ENCODE data around the gene MLLT3. TPM values are rescaled to one million over a fixed set of nuclear protein-coding genes. Genes with fewer than 3 reads are reported as not detected.
A peak's percentile ranks its signal among the peaks of the same experiment; 100 is the strongest.

The MLLT3 gene
- total RNA-seq, 1 donor from 2014 or later: 35.1 TPM

DNA sequence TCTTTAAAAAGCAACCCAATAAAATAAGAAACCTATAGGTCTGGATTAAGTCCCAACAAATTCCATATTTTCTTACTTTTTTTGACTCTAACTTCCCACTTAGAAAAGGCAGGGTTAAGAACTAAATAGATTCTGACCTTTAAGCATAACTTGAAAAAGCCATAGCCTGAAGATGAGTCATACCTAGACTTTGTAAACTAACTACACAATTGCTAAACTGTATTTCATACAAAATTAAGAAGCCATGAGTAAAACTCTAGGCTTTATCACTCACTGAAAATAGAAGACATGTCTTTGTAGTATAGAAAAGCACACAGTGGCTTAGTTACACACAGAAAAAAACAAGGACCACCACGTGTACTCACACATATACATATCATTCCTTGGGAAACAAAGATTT is 51.5 kb downstream of the MLLT3 start:
- no peaks in the 10 kb centered on the region for H3K27me3 ChIP-seq (ENCODE audit: insufficient read depth, low read length)
- peak overlapping the region; percentile 41 for H3K4me2 ChIP-seq (ENCODE audit: low read length)
- DNase-seq (ENCODE audit: low read depth) (peak; percentile 70), FAIRE-seq (peak; percentile 54)
- no peaks in the 10 kb centered on the region for H3K36me3 ChIP-seq (ENCODE audit: insufficient read depth, low read length)
- no peak overlapping the region for H3K9ac ChIP-seq (ENCODE audit: low read length)
- TF ChIP-seq EZH2 (IDR thresholded peaks at IDR 0.05; ENCODE audit: insufficient read depth, low read length) (no peak), CTCF (IDR thresholded peaks at IDR 0.05; ENCODE audit: insufficient read depth, low read depth, low read length) (no peak)
- H3K36me3 Mint-ChIP-seq (ENCODE audit: low read depth, unreplicated experiment): peaks cover 9% of the 10 kb centered on the region
- no peak overlapping the region for H2AFZ ChIP-seq (ENCODE audit: low read depth, low read length)
- no peak overlapping the region for H3K27ac Mint-ChIP-seq (ENCODE audit: unreplicated experiment)
- peaks cover 27% of the 10 kb centered on the region for H3K4me1 Mint-ChIP-seq (ENCODE audit: low read depth, unreplicated experiment)
- H3K4me1 ChIP-seq (ENCODE audit: insufficient read depth, low read length): peaks cover 14% of the 10 kb centered on the region
- H3K4me3 ChIP-seq (ENCODE audit: insufficient read depth, low read depth, low read length): no peak overlapping the region
- H4K20me1 ChIP-seq (ENCODE audit: insufficient read depth, low read length): no peaks in the 10 kb centered on the region
- no peak overlapping the region for H3K4me3 Mint-ChIP-seq (ENCODE audit: unreplicated experiment)
- H3K9me3 ChIP-seq (ENCODE audit: insufficient read depth, low read depth, low read length): peaks cover 5% of the 10 kb centered on the region
- no peak overlapping the region for H3K27ac ChIP-seq (ENCODE audit: low read depth, low read length)
- H3K9me3 Mint-ChIP-seq (ENCODE audit: unreplicated experiment): peaks cover 3% of the 10 kb centered on the region
- peaks cover 13% of the 10 kb centered on the region for H3K79me2 ChIP-seq (ENCODE audit: insufficient read depth, low read length)
- H3K27me3 Mint-ChIP-seq (ENCODE audit: low read depth, unreplicated experiment): no peaks in the 10 kb centered on the region

DNA sequence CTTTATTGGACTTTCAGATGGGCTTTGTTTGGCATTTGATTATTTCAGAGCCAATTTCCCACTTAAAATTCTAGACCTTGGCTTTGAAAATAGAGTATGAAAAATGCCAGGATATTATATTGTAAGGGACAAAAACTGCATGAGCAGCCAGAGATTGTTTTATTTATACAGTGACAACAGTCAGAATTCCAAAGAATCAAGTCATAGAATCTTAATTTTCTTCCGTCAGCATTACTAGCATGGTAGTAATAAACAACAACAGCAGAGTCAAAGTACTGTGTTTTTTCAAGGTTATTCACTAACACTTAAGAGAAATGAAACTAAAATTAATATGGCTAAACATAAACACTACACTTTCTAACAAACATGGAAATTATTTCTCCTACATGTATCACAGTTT is 52.2 kb downstream of the MLLT3 start:
- peaks cover 5% of the 10 kb centered on the region for H3K36me3 Mint-ChIP-seq (ENCODE audit: low read depth, unreplicated experiment)
- no peaks in the 10 kb centered on the region for H4K20me1 ChIP-seq (ENCODE audit: insufficient read depth, low read length)
- peaks cover 3% of the 10 kb centered on the region for H3K9me3 Mint-ChIP-seq (ENCODE audit: unreplicated experiment)
- no peaks in the 10 kb centered on the region for H3K36me3 ChIP-seq (ENCODE audit: insufficient read depth, low read length)
- H3K27ac Mint-ChIP-seq (ENCODE audit: unreplicated experiment): no peak overlapping the region
- H3K4me1 ChIP-seq (ENCODE audit: insufficient read depth, low read length): peaks cover 14% of the 10 kb centered on the region
- no peak overlapping the region for H3K4me3 ChIP-seq (ENCODE audit: insufficient read depth, low read depth, low read length)
- peaks cover 27% of the 10 kb centered on the region for H3K4me1 Mint-ChIP-seq (ENCODE audit: low read depth, unreplicated experiment)
- H3K4me3 Mint-ChIP-seq (ENCODE audit: unreplicated experiment): no peak overlapping the region
- H3K27me3 ChIP-seq (ENCODE audit: insufficient read depth, low read length): no peaks in the 10 kb centered on the region
- H3K9ac ChIP-seq (ENCODE audit: low read length): no peak overlapping the region
- H3K9me3 ChIP-seq (ENCODE audit: insufficient read depth, low read depth, low read length): no peaks in the 10 kb centered on the region
- FAIRE-seq (peak; percentile 26), DNase-seq (ENCODE audit: low read depth) (no peak)
- H3K79me2 ChIP-seq (ENCODE audit: insufficient read depth, low read length): peaks cover 13% of the 10 kb centered on the region
- peak overlapping the region; percentile 41 for H3K4me2 ChIP-seq (ENCODE audit: low read length)
- no peak overlapping the region for H3K27ac ChIP-seq (ENCODE audit: low read depth, low read length)
- no peak overlapping the region for H2AFZ ChIP-seq (ENCODE audit: low read depth, low read length)
- TF ChIP-seq EZH2 (IDR thresholded peaks at IDR 0.05; ENCODE audit: insufficient read depth, low read length): no peak
- no peak for TF ChIP-seq CTCF (IDR thresholded peaks at IDR 0.05; ENCODE audit: insufficient read depth, low read depth, low read length)
- no peaks in the 10 kb centered on the region for H3K27me3 Mint-ChIP-seq (ENCODE audit: low read depth, unreplicated experiment)

DNA sequence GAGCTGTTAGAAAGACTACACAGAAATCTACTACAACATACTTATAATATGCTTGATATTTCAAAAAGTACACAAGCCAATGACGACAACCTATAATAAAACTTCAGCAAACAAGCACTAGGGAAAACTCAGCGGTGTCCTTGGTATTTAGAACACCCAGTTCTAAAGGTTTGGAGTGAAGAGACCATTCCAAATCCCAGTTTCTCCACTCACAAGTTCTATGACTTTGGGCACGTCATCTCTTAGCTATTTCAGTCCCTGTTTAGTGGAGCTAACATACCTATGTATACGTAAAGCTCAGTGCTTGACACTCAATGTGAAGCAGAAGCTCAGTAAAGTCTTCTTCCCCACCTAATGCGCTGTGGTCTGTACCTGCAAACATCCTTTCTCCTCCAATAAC is 52.8 kb downstream of the MLLT3 start:
- H3K4me1 Mint-ChIP-seq (ENCODE audit: low read depth, unreplicated experiment): peaks cover 27% of the 10 kb centered on the region

More for the DNA sequence above, 52.8 kb downstream of the MLLT3 start:
- Histone ChIP-seq H3K4me2 (ENCODE audit: low read length) (peak overlapping the region; percentile 41), H3K27ac (ENCODE audit: low read depth, low read length) (no peak overlapping the region), H2AFZ (ENCODE audit: low read depth, low read length) (no peak overlapping the region), H3K79me2 (ENCODE audit: insufficient read depth, low read length) (peaks cover 13% of the 10 kb centered on the region), H3K9me3 (ENCODE audit: insufficient read depth, low read depth, low read length) (no peaks in the 10 kb centered on the region), H3K9ac (ENCODE audit: low read length) (no peak overlapping the region), H3K4me1 (ENCODE audit: insufficient read depth, low read length) (peaks cover 14% of the 10 kb centered on the region), H3K27me3 (ENCODE audit: insufficient read depth, low read length) (no peaks in the 10 kb centered on the region), H4K20me1 (ENCODE audit: insufficient read depth, low read length) (no peaks in the 10 kb centered on the region), H3K36me3 (ENCODE audit: insufficient read depth, low read length) (no peaks in the 10 kb centered on the region), H3K4me3 (ENCODE audit: insufficient read depth, low read depth, low read length) (no peak overlapping the region)
- peaks cover 3% of the 10 kb centered on the region for H3K36me3 Mint-ChIP-seq (ENCODE audit: low read depth, unreplicated experiment)
- no peak overlapping the region for H3K27ac Mint-ChIP-seq (ENCODE audit: unreplicated experiment)
- peak overlapping the region; percentile 14 for H3K4me3 Mint-ChIP-seq (ENCODE audit: unreplicated experiment)
- H3K27me3 Mint-ChIP-seq (ENCODE audit: low read depth, unreplicated experiment): no peaks in the 10 kb centered on the region
- TF ChIP-seq CTCF (IDR thresholded peaks at IDR 0.05; ENCODE audit: insufficient read depth, low read depth, low read length) (no peak), EZH2 (IDR thresholded peaks at IDR 0.05; ENCODE audit: insufficient read depth, low read length) (no peak)
- FAIRE-seq: no peak
- DNase-seq (ENCODE audit: low read depth): no peak
- H3K9me3 Mint-ChIP-seq (ENCODE audit: unreplicated experiment): no peaks in the 10 kb centered on the region
